K562 (cell line): Measurements from ENCODE around the gene PEX10. TPM values are rescaled to one million over a fixed set of nuclear protein-coding genes. Genes with fewer than 3 reads are reported as not detected.

Source experiments
- ATAC-seq: fragments of 200-7000 bp; cut with Tn5 transposase; 3 replicates; pipeline ENCODE4 v1.9.1; 2020; ENCODE audit warnings: moderate library complexity
- BruUV-seq: library from RNA; stranded (reverse); fragments of 400-500 nt; replicated peaks from 2 replicates; lab custom pipeline; 2021; lab: Mats Ljungman, UMichigan
- CTCF ChIA-PET: fragments of 300-600 bp; formaldehyde crosslinking; extraction: SDS; loops from one replicate; lab custom pipeline; 2021; ENCODE audit warnings: low intra/inter-chr PET ratio; lab: Yijun Ruan, JAX
- POLR2A ChIA-PET: fragments of 300-600, 350-650 bp; sonication (Branson Sonifier 250); formaldehyde crosslinking; extraction: SDS; loops from one replicate; lab custom pipeline; 2021; ENCODE audit warnings: antibody characterized with exemption, inconsistent platforms; lab: Yijun Ruan, JAX
- DNase-seq, 4 experiments: peaks; one replicate each; pipeline versions ENCODE4 v3.0.0 to v3.0.0-alpha.2; 2011 to 2018; ENCODE audit warnings: low spot score in 3 of 4, mixed read lengths in 3 of 4; ENCODE audit errors: extremely low read depth in 1 of 4
- FAIRE-seq: peaks from 2 replicates; lab custom pipeline; 2011; peaks lifted over from hg19 to GRCh38; lab: Jason Lieb, UNC
- H2AFZ ChIP-seq: 2 replicates; pipeline ENCODE4 v1.6.0; 2011; ENCODE audit warnings: low read depth, low read length, control low read depth, inconsistent platforms
- H3K27ac ChIP-seq: fragments of 200-600 bp; 3 replicates; pipeline ENCODE4 v1.8.0; 2011; ENCODE audit warnings: low read depth, mild to moderate bottlenecking, control low read depth, inconsistent platforms, low read length, moderate library complexity, mixed read lengths; ENCODE audit errors: extremely low read depth
- H3K27me3 ChIP-seq, 2 experiments: fragments of 300-600 bp in 1 of 2; 2 replicates in 1 of 2; 3 replicates in 1 of 2; pipeline versions ENCODE4 v1.6.0 to v1.8.0; 2011; ENCODE audit warnings: inconsistent platforms in 2 of 2, low read length in 2 of 2, mild to moderate bottlenecking in 1 of 2, mixed read lengths in 1 of 2, moderate library complexity in 1 of 2; ENCODE audit not compliant: control insufficient read depth in 2 of 2, insufficient read depth in 2 of 2
- H3K36me3 ChIP-seq: fragments of 300-600 bp; 3 replicates; pipeline ENCODE4 v1.8.0; 2011; ENCODE audit warnings: mild to moderate bottlenecking, low read length, inconsistent platforms; ENCODE audit not compliant: control insufficient read depth, insufficient read depth
- H3K4me1 ChIP-seq, 2 experiments: fragments of 200-600 bp in 1 of 2; replicated peaks in 1 of 2; 2 replicates in 1 of 2; 3 replicates in 1 of 2; pipeline versions ENCODE4 v1.5.1 to v1.8.0; 2011; ENCODE audit warnings: inconsistent platforms in 2 of 2, low read length in 2 of 2, mild to moderate bottlenecking in 1 of 2, mixed read lengths in 1 of 2, moderate library complexity in 1 of 2; ENCODE audit not compliant: control insufficient read depth in 2 of 2, insufficient read depth in 2 of 2
- H3K4me2 ChIP-seq: 2 replicates; pipeline ENCODE4 v1.6.1; 2011; ENCODE audit warnings: low read length, control low read depth, inconsistent platforms, mixed read lengths; ENCODE audit not compliant: insufficient read depth
- H3K4me3 ChIP-seq: fragments of 200-600 bp; sonication (generic), shearing (Covaris generic); 2 replicates; pipeline ENCODE4 v1.5.1; 2016; ENCODE audit warnings: control low read depth, inconsistent platforms
- H3K79me2 ChIP-seq: fragments of 200-600 bp; 3 replicates; pipeline ENCODE4 v1.8.0; 2011; ENCODE audit warnings: low read length, inconsistent platforms; ENCODE audit not compliant: control insufficient read depth, insufficient read depth
- H3K9ac ChIP-seq, 2 experiments: 2 replicates each; pipeline versions ENCODE4 v1.6.0 to v1.6.1; 2011; ENCODE audit warnings: low read depth in 2 of 2, low read length in 2 of 2, control low read depth in 1 of 2, inconsistent platforms in 1 of 2, mild to moderate bottlenecking in 1 of 2, mixed read lengths in 1 of 2; ENCODE audit not compliant: insufficient read depth in 1 of 2
- H3K9me1 ChIP-seq: one replicate; pipeline ENCODE4 v1.6.0; 2011; ENCODE audit warnings: inconsistent platforms, mild to moderate bottlenecking, low read length, moderate library complexity; ENCODE audit not compliant: control insufficient read depth, insufficient read depth
- H3K9me3 ChIP-seq: replicated peaks from 2 replicates; pipeline ENCODE4 v1.5.1; 2011; ENCODE audit warnings: low read depth, low read length, inconsistent platforms; ENCODE audit not compliant: control insufficient read depth, insufficient read depth
- H4K20me1 ChIP-seq: replicated peaks from 2 replicates; pipeline ENCODE4 v1.6.1; 2011; ENCODE audit warnings: low read length, inconsistent platforms, mixed read lengths; ENCODE audit not compliant: control insufficient read depth, insufficient read depth
- CCAR2 ChIP-seq: fragments of 200-400 bp; formaldehyde crosslinking; IDR thresholded peaks from 2 replicates; pipeline ENCODE4 v1.6.1; 2017; ENCODE audit warnings: mild to moderate bottlenecking, low read depth, low read length
- FOXJ3 ChIP-seq: sonication (generic); formaldehyde crosslinking; IDR thresholded peaks from 2 replicates; pipeline ENCODE4 v1.4.0; 2020; ENCODE audit warnings: mild to moderate bottlenecking, missing genetic modification reagents
- RFX5 ChIP-seq: IDR thresholded peaks from 2 replicates; pipeline ENCODE4 v1.6.1; 2011; ENCODE audit warnings: low read depth, mild to moderate bottlenecking, improper control_type of control experiment, low read length
- ZNF175 ChIP-seq: fragments of 200-800 bp; sonication (Bioruptor generic); IDR thresholded peaks from 2 replicates; pipeline ENCODE4 v1.6.1; 2016; ENCODE audit warnings: low read depth, mild to moderate bottlenecking, missing genetic modification characterization, missing compliant biosample characterization
- ZNF785 ChIP-seq: fragments of 250-450 bp; sonication (Bioruptor Pico); IDR thresholded peaks from 2 replicates; pipeline ENCODE4 v1.4.0; 2020; ENCODE audit warnings: mild to moderate bottlenecking
- WGBS: fragments of 100-300 bp; shearing (Covaris generic); methylation state at CpG from one replicate; pipeline ENCODE4 v1.1.6; 2016; ENCODE audit warnings: low coverage, mixed read lengths; ENCODE audit not compliant: insufficient coverage; ENCODE audit errors: missing lambda C conversion rate; 5-methylcytosine and 5-hydroxymethylcytosine counted together
- in situ Hi-C: fragments of 300-500 bp; cut with MboI; formaldehyde crosslinking; loops from 4 replicates; pipeline ENCODE4 v1.15.0; 2018; ENCODE audit warnings: inconsistent platforms, mixed read lengths
- intact Hi-C: fragments of 100-400 bp; cut with micrococcal nuclease; formaldehyde crosslinking; loops from 2 replicates; pipeline ENCODE4 v1.14.2; 2022
- polyA plus RNA-seq, 8 experiments: library from polyadenylated mRNA; depleted of rRNA in 4 of 8; stranded (reverse) in 5 of 8; unstranded in 3 of 8; fragments of >200 nt; fragmentation: Nextera tagmentation in 2 of 8; fragmentation: Illumina TruSeq in 1 of 8; extraction: Ambion mirVana in 2 of 8; extraction: Trizol in 1 of 8; gene quantifications; 2 replicates each; pipeline versions ENCODE4 v1.2.1 to v1.2.3, GENCODE V29; 2011 to 2014; ENCODE audit warnings: inconsistent platforms in 1 of 8, missing spikeins in 1 of 8
- total RNA-seq, 7 experiments: library from RNA; depleted of rRNA in 6 of 7; stranded (reverse); fragments of >200 nt in 6 of 7; fragmentation: Illumina TruSeq in 2 of 7; extraction: Trizol in 2 of 7; gene quantifications; 2 replicates each; pipeline versions ENCODE4 v1.2.1 to v1.2.3, GENCODE V29; 2011 to 2021; ENCODE audit warnings: low replicate concordance in 1 of 7
- TF ChIP-seq, protein P1 (sequence below): fragments of 450-650 bp; formaldehyde crosslinking; IDR thresholded peaks from 2 replicates; pipeline ENCODE4 v1.4.0; 2020; ENCODE audit warnings: mild to moderate bottlenecking, moderate library complexity

The PEX10 gene
- total and polyA plus RNA-seq, 9 of the 15 experiments (the other 6 are each of a cell fraction or from before 2014, with no cell fraction given): 0.03 to 26.2 (median 8.7) TPM

- Histone ChIP-seq H3K4me2 (no peak overlapping the region), H3K9me3 (no peaks in the 10 kb centered on the region), H3K4me3 (no peak overlapping the region), H3K9ac (no peak overlapping the region), H3K27me3 (peaks cover 26 to 74% of the 10 kb centered on the region in 2 experiments), H3K79me2 (no peaks in the 10 kb centered on the region), H3K9me1 (no peaks in the 10 kb centered on the region), H3K36me3 (no peaks in the 10 kb centered on the region), H4K20me1 (no peaks in the 10 kb centered on the region; the same call in 1 of the 2 replicates), H2AFZ (no peak overlapping the region), H3K27ac (no peak overlapping the region), H3K4me1 (peaks cover 0 to 34% of the 10 kb centered on the region in 2 experiments; a peak in 2 of 5 replicates)
- FAIRE-seq: no peak
- in situ Hi-C loops: no loop called here
- intact Hi-C loops: no loop called here
- ATAC-seq: no peak
- WGBS: 5% methylated on average over 15 of the region's 15 CpGs
- TF ChIP-seq ZNF785 (CRISPR knock-in tag) (no peak), RFX5 (no peak), ZNF175 (no peak), FOXJ3 (CRISPR knock-in tag) (no peak), CCAR2 (no peak)
- TF ChIP-seq, protein P1, sequence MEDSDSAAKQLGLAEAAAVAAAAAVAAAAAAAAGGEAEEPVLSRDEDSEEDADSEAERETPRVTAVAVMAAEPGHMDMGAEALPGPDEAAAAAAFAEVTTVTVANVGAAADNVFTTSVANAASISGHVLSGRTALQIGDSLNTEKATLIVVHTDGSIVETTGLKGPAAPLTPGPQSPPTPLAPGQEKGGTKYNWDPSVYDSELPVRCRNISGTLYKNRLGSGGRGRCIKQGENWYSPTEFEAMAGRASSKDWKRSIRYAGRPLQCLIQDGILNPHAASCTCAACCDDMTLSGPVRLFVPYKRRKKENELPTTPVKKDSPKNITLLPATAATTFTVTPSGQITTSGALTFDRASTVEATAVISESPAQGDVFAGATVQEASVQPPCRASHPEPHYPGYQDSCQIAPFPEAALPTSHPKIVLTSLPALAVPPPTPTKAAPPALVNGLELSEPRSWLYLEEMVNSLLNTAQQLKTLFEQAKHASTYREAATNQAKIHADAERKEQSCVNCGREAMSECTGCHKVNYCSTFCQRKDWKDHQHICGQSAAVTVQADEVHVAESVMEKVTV (CRISPR knock-in tag): no peak
- CTCF ChIA-PET: no interaction called here
- DNase-seq: no peak
- BruUV-seq: no TSS peak
- POLR2A ChIA-PET: no interaction called here
These were observed 25.7 kb upstream of the PEX10 start for GRCh38 chr1:2438038-2438437.
